Activated naive CD8-positive, alpha-beta T cell treated with anti-CD3 and anti-CD28 coated beads for 36 hours (primary cell): ENCODE results near the gene ARHGAP33. TPM values are rescaled to one million over a fixed set of nuclear protein-coding genes. Genes with fewer than 3 reads are reported as not detected.

Source experiments
- DNase-seq: peaks from one replicate; pipeline ENCODE4 v3.0.0; 2021
- H3K27ac Mint-ChIP-seq: one replicate; pipeline ENCODE4 v1.8.0; 2022; ENCODE audit warnings: mild to moderate bottlenecking, moderate library complexity, mixed read lengths
- H3K27me3 Mint-ChIP-seq: one replicate; pipeline ENCODE4 v1.8.0; 2022; ENCODE audit warnings: mild to moderate bottlenecking, mixed read lengths
- H3K36me3 Mint-ChIP-seq: one replicate; pipeline ENCODE4 v1.8.0; 2021; ENCODE audit warnings: mild to moderate bottlenecking, mixed read lengths
- H3K4me1 Mint-ChIP-seq: one replicate; pipeline ENCODE4 v1.8.0; 2021; ENCODE audit warnings: mixed read lengths
- H3K4me3 Mint-ChIP-seq: one replicate; pipeline ENCODE4 v1.8.0; 2022; ENCODE audit warnings: mild to moderate bottlenecking, moderate library complexity, mixed read lengths
- H3K9me3 Mint-ChIP-seq: one replicate; pipeline ENCODE4 v1.8.0; 2022; ENCODE audit warnings: mixed read lengths
- total RNA-seq, 2 experiments: library from RNA; stranded (reverse); gene quantifications; one replicate each; pipeline ENCODE4 v1.2.3, GENCODE V29; 2021

The ARHGAP33 gene, protein sequence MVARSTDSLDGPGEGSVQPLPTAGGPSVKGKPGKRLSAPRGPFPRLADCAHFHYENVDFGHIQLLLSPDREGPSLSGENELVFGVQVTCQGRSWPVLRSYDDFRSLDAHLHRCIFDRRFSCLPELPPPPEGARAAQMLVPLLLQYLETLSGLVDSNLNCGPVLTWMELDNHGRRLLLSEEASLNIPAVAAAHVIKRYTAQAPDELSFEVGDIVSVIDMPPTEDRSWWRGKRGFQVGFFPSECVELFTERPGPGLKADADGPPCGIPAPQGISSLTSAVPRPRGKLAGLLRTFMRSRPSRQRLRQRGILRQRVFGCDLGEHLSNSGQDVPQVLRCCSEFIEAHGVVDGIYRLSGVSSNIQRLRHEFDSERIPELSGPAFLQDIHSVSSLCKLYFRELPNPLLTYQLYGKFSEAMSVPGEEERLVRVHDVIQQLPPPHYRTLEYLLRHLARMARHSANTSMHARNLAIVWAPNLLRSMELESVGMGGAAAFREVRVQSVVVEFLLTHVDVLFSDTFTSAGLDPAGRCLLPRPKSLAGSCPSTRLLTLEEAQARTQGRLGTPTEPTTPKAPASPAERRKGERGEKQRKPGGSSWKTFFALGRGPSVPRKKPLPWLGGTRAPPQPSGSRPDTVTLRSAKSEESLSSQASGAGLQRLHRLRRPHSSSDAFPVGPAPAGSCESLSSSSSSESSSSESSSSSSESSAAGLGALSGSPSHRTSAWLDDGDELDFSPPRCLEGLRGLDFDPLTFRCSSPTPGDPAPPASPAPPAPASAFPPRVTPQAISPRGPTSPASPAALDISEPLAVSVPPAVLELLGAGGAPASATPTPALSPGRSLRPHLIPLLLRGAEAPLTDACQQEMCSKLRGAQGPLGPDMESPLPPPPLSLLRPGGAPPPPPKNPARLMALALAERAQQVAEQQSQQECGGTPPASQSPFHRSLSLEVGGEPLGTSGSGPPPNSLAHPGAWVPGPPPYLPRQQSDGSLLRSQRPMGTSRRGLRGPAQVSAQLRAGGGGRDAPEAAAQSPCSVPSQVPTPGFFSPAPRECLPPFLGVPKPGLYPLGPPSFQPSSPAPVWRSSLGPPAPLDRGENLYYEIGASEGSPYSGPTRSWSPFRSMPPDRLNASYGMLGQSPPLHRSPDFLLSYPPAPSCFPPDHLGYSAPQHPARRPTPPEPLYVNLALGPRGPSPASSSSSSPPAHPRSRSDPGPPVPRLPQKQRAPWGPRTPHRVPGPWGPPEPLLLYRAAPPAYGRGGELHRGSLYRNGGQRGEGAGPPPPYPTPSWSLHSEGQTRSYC
- total RNA-seq: 10 to 100 TPM; 15.0 to 16.3 TPM

- no peak within 1 kb of the TSS for H3K27ac Mint-ChIP-seq
- H3K4me1 Mint-ChIP-seq: peaks cover 11% of the 10 kb centered on the region
Observed at GRCh38 chr19:35775298-35776101, at the start of gene ARHGAP33. ARHGAP33 (plus strand) TSS chr19:35775564; CDS start chr19:35775659, 95 bp downstream.

DNA sequence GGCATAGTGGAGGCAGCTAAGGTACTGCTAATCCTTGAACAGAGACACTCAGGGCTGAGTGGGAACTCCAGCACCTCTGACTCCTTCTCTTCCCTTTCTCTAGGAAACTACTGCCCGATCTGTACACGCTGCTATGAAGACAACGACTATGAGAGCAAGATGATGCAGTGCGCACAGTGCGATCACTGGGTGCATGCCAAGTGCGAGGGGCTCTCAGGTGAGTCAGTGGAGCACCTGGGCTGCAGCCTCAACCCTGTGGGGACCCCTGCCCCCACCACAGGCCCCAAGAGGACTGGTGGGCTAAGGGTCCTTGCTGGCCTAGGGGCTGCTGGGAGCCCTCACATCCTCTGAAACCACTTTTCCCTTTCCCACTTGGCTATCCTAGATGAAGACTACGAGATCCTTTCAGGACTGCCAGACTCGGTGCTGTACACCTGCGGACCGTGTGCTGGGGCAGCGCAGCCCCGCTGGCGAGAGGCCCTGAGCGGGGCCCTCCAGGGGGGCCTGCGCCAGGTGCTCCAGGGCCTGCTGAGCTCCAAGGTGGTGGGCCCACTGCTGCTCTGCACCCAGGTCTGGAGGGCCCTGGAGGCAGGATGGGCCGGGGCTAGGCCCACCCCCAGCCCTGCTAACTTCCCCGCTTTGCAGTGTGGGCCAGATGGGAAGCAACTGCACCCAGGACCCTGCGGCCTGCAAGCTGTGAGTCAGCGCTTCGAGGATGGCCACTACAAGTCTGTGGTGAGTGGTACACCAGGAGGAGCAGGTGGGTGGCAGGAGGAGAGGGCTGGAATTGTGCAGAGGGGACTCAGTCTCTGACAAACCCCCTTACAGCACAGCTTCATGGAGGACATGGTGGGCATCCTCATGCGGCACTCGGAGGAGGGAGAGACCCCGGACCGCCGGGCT, 48.1 kb upstream of the ARHGAP33 start:
- Mint-ChIP-seq H3K27ac (no peak overlapping the region), H3K9me3 (no peaks in the 10 kb centered on the region), H3K27me3 (no peaks in the 10 kb centered on the region), H3K4me3 (no peak overlapping the region), H3K36me3 (peaks cover 40% of the 10 kb centered on the region), H3K4me1 (peaks cover 2% of the 10 kb centered on the region)
- DNase-seq: no peak

More at GRCh38 chr19:35775298-35776101, at the start of gene ARHGAP33:
- Mint-ChIP-seq H3K27me3 (no peaks in the 10 kb centered on the region), H3K9me3 (no peaks in the 10 kb centered on the region), H3K4me3 (peak within 1 kb of the TSS; percentile 82), H3K36me3 (no peaks in the 10 kb centered on the region)
- peak; percentile 99 for DNase-seq

GRCh38 chr19:35727956-35728706, 47.2 kb upstream of the ARHGAP33 start:
- no peak overlapping the region for H3K27ac Mint-ChIP-seq

GRCh38 chr19:35729021-35729420, 46.3 kb upstream of the ARHGAP33 start:
- Mint-ChIP-seq H3K4me1 (no peaks in the 10 kb centered on the region), H3K27ac (no peak overlapping the region), H3K36me3 (peaks cover 30% of the 10 kb centered on the region), H3K4me3 (no peak overlapping the region), H3K27me3 (no peaks in the 10 kb centered on the region), H3K9me3 (no peaks in the 10 kb centered on the region)
- no peak for DNase-seq

More at GRCh38 chr19:35727956-35728706, 47.2 kb upstream of the ARHGAP33 start:
- Mint-ChIP-seq H3K4me3 (no peak overlapping the region), H3K27me3 (no peaks in the 10 kb centered on the region), H3K4me1 (peaks cover 1% of the 10 kb centered on the region), H3K36me3 (peaks cover 35% of the 10 kb centered on the region), H3K9me3 (no peaks in the 10 kb centered on the region)
- no peak for DNase-seq

DNA sequence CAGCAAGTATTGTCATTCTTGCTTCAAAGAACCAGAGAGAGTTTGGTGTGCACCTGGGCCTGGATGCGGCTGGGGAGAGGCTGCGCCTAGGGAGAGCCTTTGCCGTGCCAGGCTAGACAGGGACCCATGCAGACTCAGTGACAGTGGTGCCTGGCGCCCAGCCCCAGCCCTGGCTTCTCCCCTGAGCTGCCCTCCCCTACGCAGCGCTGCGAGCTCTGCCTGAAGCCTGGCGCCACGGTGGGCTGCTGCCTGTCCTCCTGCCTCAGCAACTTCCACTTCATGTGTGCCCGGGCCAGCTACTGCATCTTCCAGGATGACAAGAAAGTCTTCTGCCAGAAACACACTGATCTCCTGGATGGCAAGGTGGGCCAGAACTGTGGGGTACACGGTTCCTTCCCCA, 45.6 kb upstream of the ARHGAP33 start:
- no peak overlapping the region for H3K27ac Mint-ChIP-seq
- no peaks in the 10 kb centered on the region for H3K27me3 Mint-ChIP-seq
- H3K4me3 Mint-ChIP-seq: no peak overlapping the region
- H3K4me1 Mint-ChIP-seq: peaks cover under 1% of the 10 kb centered on the region
- DNase-seq: no peak
- H3K9me3 Mint-ChIP-seq: no peaks in the 10 kb centered on the region
- peaks cover 31% of the 10 kb centered on the region for H3K36me3 Mint-ChIP-seq

DNA sequence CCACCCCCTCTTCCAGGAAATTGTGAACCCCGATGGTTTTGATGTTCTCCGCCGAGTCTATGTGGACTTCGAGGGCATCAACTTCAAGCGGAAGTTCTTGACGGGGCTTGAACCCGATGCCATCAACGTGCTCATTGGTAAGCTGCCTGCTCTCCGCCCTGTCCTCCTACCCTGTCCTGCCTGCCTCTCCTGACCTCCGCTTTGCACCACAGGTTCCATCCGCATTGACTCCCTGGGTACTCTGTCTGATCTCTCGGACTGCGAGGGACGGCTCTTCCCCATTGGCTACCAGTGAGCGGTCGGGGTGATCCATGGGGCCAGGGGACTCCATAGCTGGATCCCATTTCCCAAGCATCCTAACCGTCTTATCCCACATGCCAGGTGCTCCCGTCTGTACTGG, 45.0 kb upstream of the ARHGAP33 start:
- H3K36me3 Mint-ChIP-seq: peaks cover 30% of the 10 kb centered on the region

GRCh38 chr19:35731353-35731752, 44.0 kb upstream of the ARHGAP33 start:
- Mint-ChIP-seq H3K9me3 (no peaks in the 10 kb centered on the region), H3K27ac (no peak overlapping the region), H3K4me3 (no peak overlapping the region), H3K36me3 (peaks cover 24% of the 10 kb centered on the region), H3K27me3 (no peaks in the 10 kb centered on the region), H3K4me1 (peaks cover 4% of the 10 kb centered on the region)
- DNase-seq: no peak

More for the DNA sequence above, 45.0 kb upstream of the ARHGAP33 start:
- Mint-ChIP-seq H3K4me3 (no peak overlapping the region), H3K9me3 (no peaks in the 10 kb centered on the region), H3K4me1 (peaks cover 2% of the 10 kb centered on the region), H3K27me3 (no peaks in the 10 kb centered on the region), H3K27ac (peak overlapping the region; percentile 2)
- DNase-seq: no peak

GRCh38 chr19:35731779-35732405, 43.5 kb upstream of the ARHGAP33 start:
- no peaks in the 10 kb centered on the region for H3K9me3 Mint-ChIP-seq
- peaks cover 24% of the 10 kb centered on the region for H3K36me3 Mint-ChIP-seq
- no peaks in the 10 kb centered on the region for H3K27me3 Mint-ChIP-seq
- H3K27ac Mint-ChIP-seq: no peak overlapping the region
- DNase-seq: no peak
- peaks cover 7% of the 10 kb centered on the region for H3K4me1 Mint-ChIP-seq
- H3K4me3 Mint-ChIP-seq: no peak overlapping the region

GRCh38 chr19:35732540-35733179, 42.7 kb upstream of the ARHGAP33 start:
- DNase-seq: no peak
- no peaks in the 10 kb centered on the region for H3K9me3 Mint-ChIP-seq
- H3K27me3 Mint-ChIP-seq: no peaks in the 10 kb centered on the region
- no peak overlapping the region for H3K27ac Mint-ChIP-seq
- H3K4me3 Mint-ChIP-seq: no peak overlapping the region
- H3K36me3 Mint-ChIP-seq: peaks cover 26% of the 10 kb centered on the region
- peaks cover 12% of the 10 kb centered on the region for H3K4me1 Mint-ChIP-seq

DNA sequence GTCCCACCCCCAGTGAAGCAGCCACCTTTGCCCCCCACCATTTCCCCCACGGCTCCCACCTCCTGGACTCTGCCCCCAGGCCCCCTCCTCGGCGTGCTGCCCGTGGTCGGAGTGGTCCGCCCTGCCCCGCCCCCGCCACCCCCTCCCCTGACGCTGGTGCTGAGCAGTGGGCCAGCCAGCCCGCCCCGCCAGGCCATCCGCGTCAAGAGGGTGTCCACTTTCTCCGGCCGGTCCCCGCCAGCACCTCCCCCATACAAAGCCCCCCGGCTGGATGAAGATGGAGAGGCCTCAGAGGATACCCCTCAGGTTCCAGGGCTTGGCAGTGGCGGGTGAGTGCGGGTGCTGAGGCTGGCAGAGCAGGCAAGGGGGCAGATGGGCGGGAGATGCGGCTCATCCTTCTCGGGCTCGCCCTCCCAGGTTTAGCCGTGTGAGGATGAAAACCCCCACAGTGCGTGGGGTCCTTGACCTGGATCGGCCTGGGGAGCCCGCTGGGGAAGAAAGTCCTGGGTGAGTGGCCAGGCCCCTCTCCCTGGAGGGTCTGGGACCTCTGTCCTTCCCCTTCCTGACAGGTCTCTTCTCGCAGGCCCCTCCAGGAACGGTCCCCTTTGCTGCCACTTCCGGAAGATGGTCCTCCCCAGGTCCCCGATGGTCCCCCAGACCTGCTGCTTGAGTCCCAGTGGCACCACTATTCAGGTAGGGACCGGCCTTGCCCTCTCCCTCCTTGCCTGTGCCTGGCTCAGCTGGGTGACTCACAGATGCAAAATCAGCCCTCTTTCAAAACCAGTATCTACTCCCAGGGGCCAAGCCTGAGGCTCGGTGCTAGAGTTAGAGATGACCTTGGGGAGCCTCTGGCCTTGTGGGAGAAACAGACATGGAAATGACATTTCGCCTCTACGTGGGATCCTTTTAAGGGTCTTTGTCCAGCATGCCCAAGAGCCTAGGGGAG, 41.9 kb upstream of the ARHGAP33 start:
- peaks cover 12% of the 10 kb centered on the region for H3K4me1 Mint-ChIP-seq
- no peaks in the 10 kb centered on the region for H3K9me3 Mint-ChIP-seq
- no peaks in the 10 kb centered on the region for H3K27me3 Mint-ChIP-seq
- no peak overlapping the region for H3K4me3 Mint-ChIP-seq
- no peak for DNase-seq
- H3K27ac Mint-ChIP-seq: peak overlapping the region; percentile 44
- peaks cover 24% of the 10 kb centered on the region for H3K36me3 Mint-ChIP-seq

DNA sequence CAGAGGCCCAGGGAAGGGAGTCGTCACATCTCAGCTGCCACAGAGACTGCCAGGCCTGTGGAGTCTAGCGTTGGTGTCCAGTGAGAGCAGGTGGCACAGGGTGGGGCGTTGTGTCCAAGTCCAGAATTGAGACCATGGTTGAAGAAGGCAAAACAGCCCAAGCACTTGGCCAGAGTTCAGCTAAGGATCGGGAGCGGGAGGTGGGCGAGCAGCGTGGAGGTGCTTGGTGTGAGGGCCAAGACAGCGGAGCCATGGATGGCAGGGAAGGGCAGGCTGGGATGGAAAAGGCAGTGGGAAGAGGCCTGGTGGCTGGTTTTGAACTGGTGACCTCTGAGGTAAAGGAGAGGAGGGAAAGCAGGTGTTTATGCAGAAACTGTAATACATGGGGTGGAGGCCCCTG, 41.1 kb upstream of the ARHGAP33 start:
- no peaks in the 10 kb centered on the region for H3K27me3 Mint-ChIP-seq
- H3K27ac Mint-ChIP-seq: peak overlapping the region; percentile 44
- peaks cover 26% of the 10 kb centered on the region for H3K36me3 Mint-ChIP-seq
- no peak overlapping the region for H3K4me3 Mint-ChIP-seq
- peaks cover 14% of the 10 kb centered on the region for H3K4me1 Mint-ChIP-seq
- no peak for DNase-seq
- H3K9me3 Mint-ChIP-seq: no peaks in the 10 kb centered on the region
